GM21717 (cell line): ENCODE measurements around the gene CACNB2.

Experiments used
- ATAC-seq: cut with Tn5 transposase; IDR thresholded peaks from one replicate; pipeline ENCODE4 v1.9.1; 2021; ENCODE audit warnings: mild to moderate bottlenecking, moderate library complexity; ENCODE audit not compliant: unreplicated experiment

Gene CACNB2

DNA sequence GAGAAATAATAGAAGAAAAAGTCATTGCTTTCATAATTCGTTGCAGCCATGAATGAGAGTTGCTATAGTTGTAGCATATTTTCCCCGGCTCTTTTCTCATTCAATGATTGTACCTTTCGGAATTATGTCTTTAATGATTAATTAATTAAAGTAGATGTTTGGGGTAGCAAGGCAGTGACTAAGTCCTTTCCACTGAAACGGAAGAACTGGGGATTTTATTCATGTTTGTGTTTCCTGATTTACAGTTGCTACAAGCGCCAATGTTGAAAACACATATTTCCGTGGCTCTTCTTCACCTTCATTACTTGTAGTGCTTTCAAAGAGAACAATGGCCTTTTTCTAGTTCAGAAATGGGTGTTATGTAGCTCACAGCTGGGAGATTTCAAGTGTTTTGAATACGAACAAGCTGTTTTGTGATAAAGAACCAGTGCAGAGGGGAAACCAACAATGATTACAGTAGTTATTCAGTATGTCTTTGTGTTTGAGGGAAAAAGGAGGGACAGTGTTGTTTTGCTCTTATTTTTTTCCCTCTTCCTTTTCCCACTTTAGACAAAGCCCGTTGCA is 357.7 kb downstream of the CACNB2 start:
- ATAC-seq, result no peak

DNA sequence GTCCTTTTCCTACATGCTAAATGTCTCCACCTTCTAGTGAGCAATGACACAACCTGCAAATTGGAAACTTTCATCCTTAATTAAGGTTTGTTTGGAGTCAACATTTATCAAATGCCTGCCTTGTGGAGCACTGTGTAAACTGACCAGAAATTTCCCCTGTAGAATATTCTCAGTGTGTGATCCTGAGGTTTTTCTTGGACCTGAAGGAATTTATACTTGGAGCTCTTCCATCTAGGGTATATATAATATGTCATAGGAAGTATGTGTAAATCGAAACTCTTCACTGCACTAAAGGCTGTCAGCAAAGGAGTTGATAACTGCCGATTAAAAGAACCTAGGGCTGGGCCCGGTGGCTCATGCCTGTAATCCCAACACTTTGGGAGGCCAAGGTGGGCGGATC is 358.8 kb downstream of the CACNB2 start:
- ATAC-seq, result no peak

DNA sequence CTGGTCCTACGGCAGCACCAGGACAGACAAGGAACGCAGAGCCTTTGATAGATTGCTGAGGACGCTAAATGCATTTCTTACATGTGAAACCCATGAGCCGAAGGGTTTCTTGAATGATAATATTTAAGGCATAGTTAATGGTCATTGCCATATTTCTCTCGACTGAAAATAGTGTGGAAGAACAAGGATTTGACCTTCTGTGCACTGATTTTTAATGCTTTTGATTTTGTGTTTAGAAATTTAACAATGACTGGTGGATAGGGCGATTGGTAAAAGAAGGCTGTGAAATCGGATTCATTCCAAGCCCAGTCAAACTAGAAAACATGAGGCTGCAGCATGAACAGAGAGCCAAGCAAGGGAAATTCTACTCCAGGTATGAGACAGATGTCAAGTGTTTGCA is 360.4 kb downstream of the CACNB2 start:
- no peak for ATAC-seq

DNA sequence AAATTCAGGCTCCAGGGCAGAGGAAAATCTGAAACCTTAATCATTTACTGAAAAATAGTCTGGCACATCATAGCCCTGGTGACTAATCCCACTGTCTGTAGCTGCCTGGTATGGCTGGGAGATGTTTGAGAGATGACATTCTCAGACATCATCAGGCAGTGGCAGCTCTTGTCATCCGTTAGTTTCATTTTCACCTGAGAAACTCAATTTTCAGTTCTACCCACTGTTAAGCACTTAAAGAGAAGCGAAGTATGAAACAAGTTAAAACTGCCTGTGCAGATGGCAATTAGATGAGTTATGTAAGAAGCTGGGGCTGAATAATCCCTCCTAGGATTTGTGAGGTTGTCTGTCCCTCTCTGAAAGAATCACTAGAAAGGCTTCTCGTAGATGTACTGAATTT is 361.0 kb downstream of the CACNB2 start:
- ATAC-seq, result peak; percentile 99

DNA sequence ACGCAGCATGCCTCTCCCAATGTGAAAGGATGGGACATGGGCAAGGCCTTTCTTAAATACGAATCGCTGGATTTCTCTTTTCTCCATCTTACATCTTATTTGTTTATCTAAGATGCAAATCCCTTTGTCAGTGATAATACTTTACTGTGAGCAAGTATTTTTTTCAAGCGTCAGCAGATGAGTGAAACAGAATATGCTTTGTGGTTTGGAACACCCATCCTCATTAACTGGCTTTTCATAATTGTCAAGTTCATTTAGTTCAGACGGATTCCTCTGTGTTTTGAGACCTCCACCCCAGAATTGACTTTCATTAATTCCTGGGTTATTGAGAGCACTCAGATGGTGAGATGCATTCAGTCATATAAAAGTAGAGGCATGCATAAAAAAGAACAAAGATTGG is 361.4 kb downstream of the CACNB2 start:
- no peak for ATAC-seq

DNA sequence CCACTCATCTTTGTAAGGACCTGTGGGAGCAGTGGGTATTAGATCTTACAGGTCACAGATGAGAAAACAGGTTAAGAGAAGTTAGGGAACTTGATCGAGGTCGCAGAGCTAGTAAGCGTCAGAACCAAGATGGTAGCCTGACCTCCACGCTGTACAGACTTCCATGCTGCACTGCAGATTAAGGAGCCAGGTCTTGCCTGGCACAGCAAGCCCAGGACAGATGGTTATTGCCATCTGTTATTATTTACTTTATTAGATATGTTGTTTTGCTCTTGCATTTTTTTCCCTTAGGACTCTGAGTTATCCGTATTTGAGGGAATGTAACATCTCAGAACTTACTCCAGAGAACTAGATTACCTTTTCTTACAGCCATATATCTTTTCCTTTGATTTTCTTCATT is 363.9 kb downstream of the CACNB2 start:
- no peak for ATAC-seq

DNA sequence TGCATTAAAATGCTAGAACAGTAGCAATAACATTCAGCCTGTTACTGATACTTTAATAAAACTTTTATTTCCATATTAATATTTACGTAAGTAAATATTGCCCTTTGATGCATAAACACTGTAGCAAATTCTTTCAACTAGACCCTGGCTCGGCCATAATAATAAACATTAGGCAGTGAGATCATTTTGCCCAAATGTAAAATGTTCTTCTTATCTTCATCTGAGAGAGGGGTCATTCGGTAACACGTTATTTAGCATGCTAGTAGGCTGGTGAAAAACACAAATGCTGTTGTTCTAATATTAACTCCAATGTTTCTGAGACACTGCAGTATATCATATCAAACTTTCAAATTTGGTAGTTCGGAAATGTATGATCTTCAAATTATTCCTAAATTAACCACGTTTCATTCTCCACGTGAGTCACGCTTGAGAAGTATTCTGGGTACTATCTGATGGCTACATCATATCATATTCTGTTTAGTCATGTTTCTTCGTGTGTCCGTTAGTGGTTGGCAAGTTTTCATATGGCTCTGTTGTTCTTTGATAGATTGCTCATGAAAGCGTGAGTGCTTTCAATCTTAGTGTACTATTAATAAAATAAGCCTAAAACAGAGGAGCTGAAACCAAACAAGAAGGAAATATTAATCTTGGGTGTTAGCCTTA is 365.4 kb downstream of the CACNB2 start:
- ATAC-seq, result no peak

DNA sequence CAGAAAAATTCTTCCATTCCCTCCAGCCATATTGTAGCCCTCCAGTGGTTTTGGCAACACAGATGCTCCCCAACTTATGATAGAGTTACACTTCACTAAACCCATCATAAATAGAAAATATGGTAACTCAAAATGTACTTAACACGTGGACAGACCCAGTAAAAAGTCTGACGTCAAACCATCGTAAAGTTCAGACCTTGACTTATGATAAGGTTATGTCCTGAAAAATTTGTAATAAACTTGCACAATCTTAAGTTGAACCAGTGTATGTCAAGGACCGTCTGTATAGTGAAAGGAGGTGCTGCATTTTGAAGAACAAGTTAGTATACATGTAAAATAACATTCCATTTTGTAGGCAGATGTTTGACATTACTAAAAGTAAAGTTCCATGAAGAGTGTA is 368.4 kb downstream of the CACNB2 start:
- no peak for ATAC-seq

DNA sequence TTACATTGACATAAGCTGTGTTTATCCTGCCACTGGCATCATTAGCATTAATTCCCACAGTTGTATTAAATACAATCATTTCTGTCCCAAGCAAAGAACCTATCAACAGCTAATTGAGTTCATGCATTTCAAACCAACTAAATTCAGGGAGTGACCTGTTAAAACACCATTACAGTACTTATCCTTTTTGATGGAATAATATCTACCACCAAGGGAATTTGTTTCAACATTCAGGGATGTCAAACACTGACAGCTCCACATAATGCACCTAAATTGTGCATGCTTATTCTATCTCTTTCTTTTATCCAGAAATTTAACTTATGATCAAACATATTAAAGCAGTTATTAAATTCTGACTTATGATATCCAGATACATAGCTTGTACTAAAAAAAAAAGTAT is 374.3 kb downstream of the CACNB2 start:
- no peak for ATAC-seq

DNA sequence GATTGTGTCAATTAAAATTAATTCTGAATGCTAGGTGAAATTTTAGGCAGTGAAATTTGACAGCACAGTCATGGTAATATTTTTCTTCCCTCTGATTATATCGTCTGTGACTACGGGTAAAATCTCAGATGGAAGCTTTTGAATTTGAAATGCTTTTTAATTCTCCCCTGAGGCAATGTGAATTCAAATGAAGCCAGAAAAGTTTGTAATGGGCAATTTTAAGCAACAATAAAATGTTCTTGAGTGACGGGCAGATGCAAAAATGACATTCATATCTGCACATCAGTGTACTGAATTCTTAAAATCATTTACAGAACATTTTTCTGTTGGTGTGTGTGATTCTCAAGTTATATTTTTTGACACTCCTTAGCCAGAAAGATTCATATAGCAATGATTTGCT is 376.6 kb downstream of the CACNB2 start:
- ATAC-seq, result no peak

DNA sequence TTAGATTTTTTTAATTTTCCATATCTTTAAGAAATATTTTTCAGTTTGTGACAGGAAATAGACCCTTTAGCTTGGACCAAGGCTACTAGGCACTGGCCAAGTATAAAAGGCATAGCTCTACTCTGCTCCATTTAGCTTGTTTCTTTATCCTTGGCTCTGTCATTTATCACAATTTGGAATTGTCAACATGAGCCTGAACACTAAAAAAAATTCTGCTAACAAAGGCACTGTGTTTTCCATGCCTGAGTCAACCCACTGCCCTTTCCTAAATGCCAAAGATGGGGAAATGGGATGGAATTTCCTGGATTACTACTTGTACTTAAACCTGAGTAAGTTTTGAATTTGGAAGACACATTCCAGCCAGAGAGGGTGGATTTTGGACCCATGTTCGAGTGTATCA is 382.8 kb downstream of the CACNB2 start:
- no peak for ATAC-seq

DNA sequence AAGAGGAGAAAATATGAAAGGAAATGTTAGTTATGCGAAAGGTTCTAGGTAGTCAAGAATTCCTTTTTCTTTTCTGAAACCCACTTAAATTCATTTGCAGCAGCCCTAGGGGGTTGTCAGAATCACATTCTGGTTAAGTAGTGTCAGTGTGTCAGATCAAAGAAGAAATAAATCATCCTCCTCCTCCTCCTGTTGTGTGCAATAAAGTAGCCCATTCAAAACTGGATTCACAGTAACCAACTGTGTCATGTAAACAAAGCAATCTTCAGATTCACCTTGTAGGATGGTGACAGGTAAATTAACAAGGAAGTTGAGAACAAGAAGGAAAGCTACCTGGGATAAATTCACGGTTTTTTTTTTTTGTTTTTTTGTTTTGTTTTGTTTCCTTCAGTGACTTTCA is 383.6 kb downstream of the CACNB2 start:
- no peak for ATAC-seq

DNA sequence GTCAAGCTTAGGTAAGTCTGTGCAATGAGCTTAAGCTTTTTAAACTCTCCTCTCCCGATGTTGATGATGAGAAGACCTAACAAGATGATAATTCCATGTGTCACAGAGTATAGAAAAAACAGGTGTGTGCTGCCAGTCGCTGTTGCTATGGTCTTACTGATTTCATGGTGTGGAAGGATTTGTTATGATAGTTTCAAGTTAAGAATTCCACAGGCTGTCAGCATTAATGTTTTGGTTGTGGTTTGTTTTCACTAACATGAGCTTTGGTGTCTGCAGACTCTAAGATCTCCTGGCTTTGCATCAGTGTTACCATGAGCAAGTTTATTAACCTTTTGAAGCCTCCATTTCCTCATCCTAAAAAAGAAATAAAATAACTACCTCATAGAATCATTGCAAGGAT is 387.5 kb downstream of the CACNB2 start:
- no peak for ATAC-seq

DNA sequence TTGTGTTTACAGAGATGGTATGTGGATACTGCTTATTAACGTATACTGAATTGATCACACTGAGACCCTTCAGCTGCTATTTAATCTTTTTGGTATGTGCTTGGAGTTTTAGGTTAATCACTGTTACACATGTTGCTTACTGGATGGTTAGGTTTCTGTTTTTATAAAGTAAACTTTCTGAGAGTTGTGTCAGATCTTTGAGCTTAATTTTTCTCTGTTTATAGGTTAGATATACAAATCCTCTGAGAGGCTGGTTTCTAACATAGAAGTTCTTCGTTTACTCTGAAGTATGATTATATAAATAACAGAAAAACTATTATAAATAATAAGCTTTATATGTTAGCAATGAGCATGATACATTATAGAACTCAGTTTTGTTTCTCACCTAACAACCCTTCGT is 388.1 kb downstream of the CACNB2 start:
- ATAC-seq, result no peak

DNA sequence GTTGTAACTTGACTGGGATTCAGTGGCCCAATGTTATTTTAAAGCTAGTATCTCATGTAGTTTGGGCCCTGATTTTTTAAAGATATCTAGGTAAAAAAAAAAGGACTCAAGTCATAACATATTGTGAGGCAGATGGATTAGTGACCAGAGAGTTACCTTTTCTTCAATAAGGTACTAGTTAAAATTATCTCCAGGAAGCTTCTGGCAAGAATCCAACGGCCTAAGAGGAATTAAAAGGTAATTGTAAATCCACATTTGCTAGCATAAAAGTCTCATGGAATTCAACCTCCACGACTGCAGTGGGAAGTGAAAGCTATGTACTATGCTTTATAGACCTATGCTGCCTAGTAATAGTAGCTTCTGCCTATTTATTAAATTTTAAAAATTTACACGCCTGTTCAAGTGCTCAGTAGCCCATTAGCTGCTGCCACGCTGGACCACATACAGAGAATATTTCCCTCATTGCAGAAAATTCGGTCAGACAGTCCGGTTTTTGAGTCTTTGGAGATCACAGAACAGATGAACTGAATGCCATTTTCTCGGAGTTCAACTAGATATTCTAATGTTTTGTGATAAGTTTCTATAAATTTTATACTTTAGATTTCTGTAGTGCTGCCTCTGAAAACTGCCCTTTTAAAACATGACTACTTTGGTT is 392.8 kb downstream of the CACNB2 start:
- ATAC-seq, result no peak

DNA sequence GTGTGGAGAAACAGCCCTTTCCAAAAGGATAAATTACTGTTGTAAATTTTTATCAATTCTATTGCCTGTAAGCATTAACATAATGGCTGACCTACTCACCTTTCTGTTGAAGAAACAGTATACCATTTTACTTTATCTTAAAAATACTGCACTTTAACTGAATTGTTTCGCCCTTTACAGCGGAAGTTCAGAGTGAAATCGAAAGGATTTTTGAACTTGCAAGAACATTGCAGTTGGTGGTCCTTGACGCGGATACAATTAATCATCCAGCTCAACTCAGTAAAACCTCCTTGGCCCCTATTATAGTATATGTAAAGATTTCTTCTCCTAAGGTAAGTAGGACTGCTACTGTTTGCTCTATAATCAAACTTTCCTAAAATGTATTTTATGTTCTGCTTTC is 393.7 kb downstream of the CACNB2 start:
- ATAC-seq, result no peak

DNA sequence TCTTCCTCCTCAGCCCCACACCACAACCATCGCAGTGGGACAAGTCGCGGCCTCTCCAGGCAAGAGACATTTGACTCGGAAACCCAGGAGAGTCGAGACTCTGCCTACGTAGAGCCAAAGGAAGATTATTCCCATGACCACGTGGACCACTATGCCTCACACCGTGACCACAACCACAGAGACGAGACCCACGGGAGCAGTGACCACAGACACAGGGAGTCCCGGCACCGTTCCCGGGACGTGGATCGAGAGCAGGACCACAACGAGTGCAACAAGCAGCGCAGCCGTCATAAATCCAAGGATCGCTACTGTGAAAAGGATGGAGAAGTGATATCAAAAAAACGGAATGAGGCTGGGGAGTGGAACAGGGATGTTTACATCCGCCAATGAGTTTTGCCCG is 399.1 kb downstream of the CACNB2 start:
- ATAC-seq, result no peak

DNA sequence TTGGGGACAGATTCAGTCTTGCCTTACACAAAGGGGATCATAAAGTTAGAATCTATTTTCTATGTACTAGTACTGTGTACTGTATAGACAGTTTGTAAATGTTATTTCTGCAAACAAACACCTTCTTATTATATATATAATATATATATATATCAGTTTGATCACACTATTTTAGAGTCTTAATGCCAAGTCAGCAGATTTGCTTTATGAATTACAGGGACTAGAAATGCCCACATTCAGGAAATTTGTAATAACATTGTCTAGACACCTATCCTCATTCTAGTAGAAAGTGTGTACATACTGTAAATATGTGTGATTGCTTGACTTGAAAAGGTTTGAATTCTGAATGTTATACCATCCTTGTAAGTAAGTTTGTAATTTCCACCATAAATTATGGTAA is 400.0 kb downstream of the CACNB2 start:
- no peak for ATAC-seq

DNA sequence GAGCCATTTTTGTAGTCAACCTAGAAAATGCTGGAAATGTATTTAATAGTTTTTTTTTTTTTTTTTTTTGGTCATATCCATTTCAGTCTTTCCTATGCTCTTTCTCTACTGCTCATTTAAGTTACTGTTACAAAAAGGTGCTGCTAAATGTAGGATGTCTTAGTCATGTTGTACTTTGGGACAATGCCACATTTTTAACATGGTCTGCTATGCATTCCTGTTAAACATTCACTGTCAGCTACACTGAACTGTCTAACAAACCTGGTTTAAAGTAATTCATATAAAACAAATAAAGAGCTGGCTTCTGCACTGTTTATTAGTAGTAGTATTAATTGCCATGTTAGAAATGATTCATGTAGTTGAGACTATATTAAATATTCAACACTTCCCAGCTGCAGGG is 402.6 kb downstream of the CACNB2 start:
- no peak for ATAC-seq

DNA sequence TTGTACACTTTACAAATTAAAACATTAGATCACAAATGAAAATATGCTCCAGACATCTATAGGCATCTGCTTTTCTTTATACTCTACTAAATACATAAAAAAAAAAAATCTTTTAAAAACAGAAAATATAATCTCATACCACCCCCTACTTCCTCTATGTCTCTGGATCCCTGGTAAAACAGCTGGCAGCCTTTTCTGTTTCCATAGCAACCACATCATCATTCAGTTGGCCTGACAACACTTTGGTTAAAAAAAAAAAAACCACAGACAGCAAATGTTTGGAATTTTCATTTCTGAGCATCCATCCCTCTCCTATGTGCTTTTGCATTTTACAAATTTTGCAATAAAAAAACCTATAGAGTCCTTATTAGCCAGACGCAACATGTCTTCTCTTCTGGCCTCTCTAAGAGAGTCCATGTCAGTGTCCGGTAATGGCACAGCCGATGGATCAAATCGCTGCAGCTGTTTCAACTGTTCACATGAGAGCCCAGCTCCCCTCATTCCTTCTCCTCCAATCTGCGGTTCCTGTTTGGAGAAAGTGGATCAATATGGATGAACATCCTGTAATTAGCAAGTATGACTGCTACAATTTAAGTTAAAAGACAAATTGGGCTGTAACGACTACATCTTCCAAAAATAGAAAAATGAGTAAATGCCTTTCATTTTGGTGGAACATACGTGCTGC is 405.5 kb downstream of the CACNB2 start:
- no peak for ATAC-seq

DNA sequence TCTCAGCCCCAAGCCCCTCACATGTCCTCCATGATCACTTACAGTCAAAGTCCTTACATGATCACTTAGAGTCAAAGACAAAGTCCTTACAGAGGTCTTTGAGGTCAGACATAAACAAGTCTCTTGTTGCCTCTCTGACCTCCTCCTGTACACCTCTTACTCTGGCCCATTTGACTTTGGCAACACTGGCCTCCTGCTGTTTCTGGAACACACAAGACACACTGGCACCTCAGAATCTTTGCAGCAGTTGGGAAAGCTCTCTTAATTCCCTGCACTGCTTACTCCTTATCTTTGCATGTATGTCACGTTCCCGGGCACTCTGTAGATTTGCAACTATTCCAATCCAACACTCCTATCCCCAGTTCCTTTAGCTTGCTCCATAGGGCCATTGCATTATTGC is 408.9 kb downstream of the CACNB2 start:
- ATAC-seq, result no peak

DNA sequence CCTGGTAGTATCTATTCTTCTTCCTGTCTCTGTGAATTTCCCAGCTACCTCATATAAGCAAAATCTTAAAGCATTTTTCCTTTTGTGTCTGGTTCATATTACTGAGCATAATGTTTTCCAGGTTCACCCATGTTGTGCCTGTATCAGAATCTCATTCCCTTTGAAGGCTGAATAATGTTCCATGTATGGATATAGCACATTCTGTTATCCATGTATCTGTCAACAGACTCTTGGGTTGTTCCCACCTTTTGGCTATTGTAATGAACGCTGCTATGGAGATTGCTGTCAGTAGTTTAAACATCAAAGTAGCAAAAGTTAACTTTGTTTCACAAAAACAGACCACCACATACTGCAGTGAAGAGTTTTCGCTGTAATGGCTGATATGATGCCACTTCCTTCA is 411.2 kb downstream of the CACNB2 start:
- ATAC-seq, result no peak
